H1 (cell line): ENCODE measurements around the gene NEK10.

Experiments used
- CBX8 ChIP-seq: fragments of 300-800, 300-1000 bp; sonication (generic); IDR thresholded peaks from 2 replicates; pipeline ENCODE4 v1.7.1; 2016; ENCODE audit warnings: low read depth, low read length, borderline replicate concordance
- CEBPB ChIP-seq: IDR thresholded peaks from 2 replicates; pipeline ENCODE4 v1.6.1; 2012; ENCODE audit warnings: low read depth, low read length
- EGR1 ChIP-seq: IDR thresholded peaks from 2 replicates; pipeline ENCODE4 v1.6.1; 2011; ENCODE audit warnings: low read depth, low read length, borderline replicate concordance
- EZH2 ChIP-seq: fragments of 200-600 bp; sonication (generic); IDR thresholded peaks from 2 replicates; pipeline ENCODE4 v1.7.1; 2012; ENCODE audit warnings: low read depth, mild to moderate bottlenecking, moderate library complexity, low read length, inconsistent platforms; ENCODE audit not compliant: severe bottlenecking
- GTF2F1 ChIP-seq: IDR thresholded peaks from 2 replicates; pipeline ENCODE4 v1.6.1; 2012; ENCODE audit warnings: low read depth, low read length, improper control_type of control experiment, borderline replicate concordance
- MAX ChIP-seq: IDR thresholded peaks from 2 replicates; pipeline ENCODE4 v1.6.1; 2012; ENCODE audit warnings: inconsistent platforms
- POLR2A ChIP-seq, 2 experiments: IDR thresholded peaks; 1 replicate in 1 of 2; 2 replicates in 1 of 2; pipeline ENCODE4 v1.6.1; 2011; ENCODE audit warnings: low read depth in 2 of 2, low read length in 2 of 2, mild to moderate bottlenecking in 2 of 2; ENCODE audit errors: control extremely low read depth in 1 of 2
- POLR2AphosphoS5 ChIP-seq: IDR thresholded peaks from 2 replicates; pipeline ENCODE4 v1.6.1; 2011; ENCODE audit warnings: low read depth, low read length
- TCF12 ChIP-seq: IDR thresholded peaks from 2 replicates; pipeline ENCODE4 v1.6.1; 2011; ENCODE audit warnings: low read depth, mild to moderate bottlenecking, low read length
- TF ChIP-seq, protein P1 (sequence below), 3 experiments: IDR thresholded peaks; 1 replicate in 2 of 3; 2 replicates in 1 of 3; pipeline versions ENCODE4 v1.5.1 to v1.6.1; 2011; ENCODE audit warnings: low read length in 3 of 3, mild to moderate bottlenecking in 3 of 3, inconsistent platforms in 2 of 3, low read depth in 1 of 3, moderate library complexity in 1 of 3; ENCODE audit not compliant: insufficient read depth in 1 of 3; ENCODE audit errors: control extremely low read depth in 1 of 3

GRCh38 chr3:27317096-27317495 is 52.1 kb downstream of the NEK10 start:
- TF ChIP-seq POLR2A (IDR thresholded peaks at IDR 0.05; ENCODE audit: control extremely low read depth in 1 of 2, low read depth in 2 of 2, low read length in 2 of 2) = no peak
- TF ChIP-seq EZH2 = no peak
- TF ChIP-seq, protein P1, sequence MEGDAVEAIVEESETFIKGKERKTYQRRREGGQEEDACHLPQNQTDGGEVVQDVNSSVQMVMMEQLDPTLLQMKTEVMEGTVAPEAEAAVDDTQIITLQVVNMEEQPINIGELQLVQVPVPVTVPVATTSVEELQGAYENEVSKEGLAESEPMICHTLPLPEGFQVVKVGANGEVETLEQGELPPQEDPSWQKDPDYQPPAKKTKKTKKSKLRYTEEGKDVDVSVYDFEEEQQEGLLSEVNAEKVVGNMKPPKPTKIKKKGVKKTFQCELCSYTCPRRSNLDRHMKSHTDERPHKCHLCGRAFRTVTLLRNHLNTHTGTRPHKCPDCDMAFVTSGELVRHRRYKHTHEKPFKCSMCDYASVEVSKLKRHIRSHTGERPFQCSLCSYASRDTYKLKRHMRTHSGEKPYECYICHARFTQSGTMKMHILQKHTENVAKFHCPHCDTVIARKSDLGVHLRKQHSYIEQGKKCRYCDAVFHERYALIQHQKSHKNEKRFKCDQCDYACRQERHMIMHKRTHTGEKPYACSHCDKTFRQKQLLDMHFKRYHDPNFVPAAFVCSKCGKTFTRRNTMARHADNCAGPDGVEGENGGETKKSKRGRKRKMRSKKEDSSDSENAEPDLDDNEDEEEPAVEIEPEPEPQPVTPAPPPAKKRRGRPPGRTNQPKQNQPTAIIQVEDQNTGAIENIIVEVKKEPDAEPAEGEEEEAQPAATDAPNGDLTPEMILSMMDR (IDR thresholded peaks at IDR 0.05; ENCODE audit: control extremely low read depth in 1 of 3, insufficient read depth in 1 of 3, low read depth in 1 of 3, low read length in 3 of 3) = no peak
- TF ChIP-seq POLR2AphosphoS5 = no peak
- no peak for TF ChIP-seq TCF12
- TF ChIP-seq EGR1 = no peak
- TF ChIP-seq MAX = no peak
- no peak for TF ChIP-seq CBX8
- no peak for TF ChIP-seq GTF2F1
- TF ChIP-seq CEBPB = no peak
